A673 (cell line): ENCODE data around the gene GYPB.
"Not testable (repeated sequence)": the region's sequence is repeated elsewhere in the genome, so short reads cannot be mapped to it uniquely, and the experiment has no call there.

Source experiments
- CTCF ChIP-seq: fragments of 300-800, 200-600 bp; sonication (generic); conservative IDR thresholded peaks from 2 replicates; pipeline ENCODE4 v1.5.1; 2017; ENCODE audit warnings: low read depth, mild to moderate bottlenecking, antibody characterized with exemption, low read length, moderate library complexity, mixed read lengths
- EZH2 ChIP-seq: fragments of 200-600 bp; sonication (generic); IDR thresholded peaks from 2 replicates; pipeline ENCODE4 v1.6.1; 2017; ENCODE audit warnings: borderline replicate concordance, low read depth, mild to moderate bottlenecking, mixed read lengths, antibody characterized with exemption, low read length; ENCODE audit not compliant: poor library complexity, severe bottlenecking

- TF ChIP-seq CTCF, EZH2: not testable (repeated sequence)
Observed at GRCh38 chr4:143947493-143947892, 71.7 kb downstream of the GYPB start.
